ENCODE results near the gene ABLIM2.

The ABLIM2 gene

DNA sequence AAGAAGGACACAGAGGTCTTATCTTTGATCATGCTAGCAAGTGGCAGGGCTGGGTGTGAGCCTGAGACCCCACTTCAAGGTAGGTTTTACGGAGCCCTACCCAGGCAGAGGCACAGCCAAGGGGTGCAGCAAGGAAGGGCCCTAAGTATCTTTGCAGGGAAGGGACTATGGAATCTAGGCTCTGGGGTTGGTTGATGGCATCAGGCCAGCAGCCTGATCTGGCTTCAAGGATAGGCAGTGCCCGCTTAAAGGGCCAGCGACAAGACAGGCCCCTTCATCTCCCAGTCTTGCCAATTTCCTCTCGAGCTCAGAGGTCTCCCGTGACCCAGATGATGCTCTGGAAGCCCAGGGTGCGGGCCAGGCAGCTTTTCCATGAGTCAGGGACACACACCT lies 5.8 kb downstream of the ABLIM2 start:
- DNase-seq (ENCODE audit: low spot score in 2 of 2): no peak
- Histone ChIP-seq H3K36me3 (replicated peaks) (no peaks in the 10 kb centered on the region), H3K4me1 (peaks cover 3% of the 10 kb centered on the region; the same call in 1 of the 2 replicates), H3K4me3 (no peak overlapping the region), H3K27me3 (ENCODE audit: low read depth) (no peaks in the 10 kb centered on the region), H3K9me3 (no peaks in the 10 kb centered on the region)
- in situ Hi-C loops (cut with MboI; ENCODE audit: low sequenced_read_pairs): no loop called here

GRCh38 chr4:8152090-8152864 lies 6.3 kb downstream of the ABLIM2 start:
- Histone ChIP-seq H3K36me3 (replicated peaks) (no peaks in the 10 kb centered on the region), H3K27me3 (ENCODE audit: low read depth) (peaks cover under 1% of the 10 kb centered on the region; the same call in 1 of the 2 replicates), H3K4me1 (no peaks in the 10 kb centered on the region; the same call in 1 of the 2 replicates), H3K9me3 (no peaks in the 10 kb centered on the region), H3K4me3 (no peak overlapping the region)
- in situ Hi-C loops (cut with MboI; ENCODE audit: low sequenced_read_pairs): no loop called here
- no peak for DNase-seq (ENCODE audit: low spot score in 2 of 2)

DNA sequence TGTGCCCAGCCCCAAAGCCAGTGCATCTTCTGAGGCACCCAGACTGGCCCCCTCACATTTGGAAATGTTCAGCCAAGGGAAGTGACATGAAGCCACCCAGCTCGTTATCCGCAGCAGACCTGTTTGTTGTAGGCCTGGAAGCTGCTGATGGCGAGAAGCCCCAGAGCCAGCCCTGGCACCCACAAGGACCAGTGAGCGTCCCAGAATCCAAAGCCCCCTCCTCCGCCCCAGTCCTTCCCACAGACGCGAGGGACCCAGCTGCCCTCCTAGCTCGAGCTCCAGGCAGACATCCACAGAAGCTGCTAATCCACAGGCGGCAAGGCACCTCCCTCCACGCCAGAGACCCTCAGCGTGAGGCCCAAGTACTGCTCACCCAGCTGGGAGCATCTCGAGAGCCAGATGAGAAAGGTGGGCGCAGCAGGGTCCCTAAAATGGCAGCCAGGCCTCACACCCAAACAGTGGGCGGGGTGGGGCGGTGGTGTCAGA lies 7.4 kb downstream of the ABLIM2 start:
- Histone ChIP-seq H3K36me3 (replicated peaks) (no peaks in the 10 kb centered on the region), H3K4me3 (no peak overlapping the region), H3K9me3 (no peaks in the 10 kb centered on the region), H3K4me1 (no peaks in the 10 kb centered on the region), H3K27me3 (ENCODE audit: low read depth) (peaks cover 11% of the 10 kb centered on the region)
- in situ Hi-C loops (cut with MboI; ENCODE audit: low sequenced_read_pairs): no loop called here
- DNase-seq (ENCODE audit: low spot score in 2 of 2): no peak

- no peaks in the 10 kb centered on the region for H3K4me1 ChIP-seq
- no peaks in the 10 kb centered on the region for H3K9me3 ChIP-seq
- no peaks in the 10 kb centered on the region for H3K36me3 ChIP-seq (replicated peaks)
- peaks cover 19% of the 10 kb centered on the region for H3K27me3 ChIP-seq (ENCODE audit: low read depth)
- in situ Hi-C loops (cut with MboI; ENCODE audit: low sequenced_read_pairs): no loop called here
- H3K4me3 ChIP-seq: no peak overlapping the region
- no peak for DNase-seq (ENCODE audit: low spot score in 2 of 2)
These were observed 8.2 kb downstream of the ABLIM2 start for GRCh38 chr4:8150152-8151090.

DNA sequence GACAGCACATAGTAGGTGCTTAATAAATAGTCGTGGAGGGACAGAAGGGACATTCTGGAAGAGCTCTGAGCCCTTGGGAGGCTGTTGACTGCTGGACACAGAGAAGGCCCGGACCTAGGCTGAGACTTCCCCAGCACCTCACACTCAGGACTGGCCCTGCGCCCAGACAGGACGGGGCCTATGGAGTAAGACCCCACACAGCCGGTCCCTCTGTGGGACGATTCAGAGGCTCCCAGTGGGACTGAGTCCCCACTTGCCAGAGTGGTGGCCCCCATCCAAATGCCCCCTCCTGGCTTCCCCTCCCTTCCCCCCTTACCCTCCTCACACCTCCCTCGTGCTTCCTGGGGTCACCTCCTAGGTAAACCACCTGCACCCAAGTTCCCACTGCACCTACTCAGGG lies 8.9 kb downstream of the ABLIM2 start:
- no peak overlapping the region for H3K4me3 ChIP-seq
- no peak for DNase-seq (ENCODE audit: low spot score in 2 of 2)
- H3K27me3 ChIP-seq (ENCODE audit: low read depth): peaks cover 27% of the 10 kb centered on the region
- no peaks in the 10 kb centered on the region for H3K9me3 ChIP-seq
- in situ Hi-C loops (cut with MboI; ENCODE audit: low sequenced_read_pairs): no loop called here
- no peaks in the 10 kb centered on the region for H3K4me1 ChIP-seq
- H3K36me3 ChIP-seq (replicated peaks): no peaks in the 10 kb centered on the region

DNA sequence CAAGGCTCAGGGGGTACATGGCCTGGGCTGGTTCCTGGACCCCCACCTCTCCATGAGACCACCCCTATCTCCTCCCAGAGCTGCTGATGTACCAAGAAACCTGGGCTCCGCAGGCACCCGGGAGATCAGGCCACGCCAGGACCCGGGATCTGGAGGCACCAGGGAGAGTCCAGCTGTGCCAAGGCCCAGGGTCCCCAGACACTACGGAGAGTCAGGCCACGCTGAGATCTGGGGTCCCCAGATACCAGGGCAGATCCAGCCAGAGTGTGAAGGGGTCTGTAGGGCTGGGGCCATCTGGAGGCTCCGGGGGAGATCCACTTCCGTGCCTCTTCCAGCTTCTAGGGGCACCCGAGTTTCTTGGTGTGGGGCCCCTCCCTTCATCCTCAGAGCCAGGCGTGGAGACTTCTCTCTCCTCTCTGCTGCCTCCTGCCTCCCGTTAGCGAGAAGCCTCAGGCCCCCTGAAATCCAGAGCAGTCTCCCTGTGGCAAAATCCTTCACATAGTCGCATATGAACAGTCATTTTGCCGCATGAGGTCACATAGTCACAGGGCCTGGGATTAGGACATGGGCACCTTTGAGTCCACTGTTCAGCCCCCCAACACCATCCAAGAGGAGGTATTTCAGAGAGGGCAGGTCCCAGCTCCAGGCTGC lies 9.7 kb downstream of the ABLIM2 start:
- no peaks in the 10 kb centered on the region for H3K36me3 ChIP-seq (replicated peaks)
- in situ Hi-C loops (cut with MboI; ENCODE audit: low sequenced_read_pairs): no loop called here
- no peak for DNase-seq (ENCODE audit: low spot score in 2 of 2)
- no peaks in the 10 kb centered on the region for H3K9me3 ChIP-seq
- no peaks in the 10 kb centered on the region for H3K4me1 ChIP-seq
- H3K27me3 ChIP-seq (ENCODE audit: low read depth): peaks cover 34% of the 10 kb centered on the region
- H3K4me3 ChIP-seq: no peak overlapping the region

- in situ Hi-C loops (cut with MboI; ENCODE audit: low sequenced_read_pairs): no loop called here
- Histone ChIP-seq H3K27me3 (ENCODE audit: low read depth) (peaks cover 41% of the 10 kb centered on the region), H3K4me3 (no peak overlapping the region), H3K36me3 (replicated peaks) (no peaks in the 10 kb centered on the region), H3K9me3 (no peaks in the 10 kb centered on the region), H3K4me1 (no peaks in the 10 kb centered on the region)
- DNase-seq (ENCODE audit: low spot score in 2 of 2): no peak
These were observed 10.5 kb downstream of the ABLIM2 start for GRCh38 chr4:8148159-8148558.

- DNase-seq (ENCODE audit: low spot score in 2 of 2): no peak
- Histone ChIP-seq H3K4me1 (no peaks in the 10 kb centered on the region), H3K9me3 (no peaks in the 10 kb centered on the region), H3K27me3 (ENCODE audit: low read depth) (peaks cover 42% of the 10 kb centered on the region), H3K36me3 (replicated peaks) (no peaks in the 10 kb centered on the region), H3K4me3 (no peak overlapping the region)
- in situ Hi-C loops (cut with MboI; ENCODE audit: low sequenced_read_pairs): no loop called here
These were observed 11.2 kb downstream of the ABLIM2 start for GRCh38 chr4:8147231-8147970.

GRCh38 chr4:8146157-8146556 lies 12.5 kb downstream of the ABLIM2 start:
- H3K4me3 ChIP-seq: no peak overlapping the region
- no peaks in the 10 kb centered on the region for H3K4me1 ChIP-seq
- H3K9me3 ChIP-seq: no peaks in the 10 kb centered on the region
- in situ Hi-C loops (cut with MboI; ENCODE audit: low sequenced_read_pairs): no loop called here
- no peak for DNase-seq (ENCODE audit: low spot score in 2 of 2)
- peaks cover 47% of the 10 kb centered on the region for H3K27me3 ChIP-seq (ENCODE audit: low read depth)
- H3K36me3 ChIP-seq (replicated peaks): no peaks in the 10 kb centered on the region

GRCh38 chr4:8144359-8144758 lies 14.3 kb downstream of the ABLIM2 start:
- Histone ChIP-seq H3K4me1 (no peaks in the 10 kb centered on the region), H3K36me3 (replicated peaks) (no peaks in the 10 kb centered on the region), H3K27me3 (ENCODE audit: low read depth) (peaks cover 51% of the 10 kb centered on the region), H3K9me3 (no peaks in the 10 kb centered on the region), H3K4me3 (no peak overlapping the region)
- peak in 1 of 2 experiments; percentile 33 for DNase-seq (ENCODE audit: low spot score in 2 of 2)
- in situ Hi-C loops (cut with MboI; ENCODE audit: low sequenced_read_pairs): no loop called here

DNA sequence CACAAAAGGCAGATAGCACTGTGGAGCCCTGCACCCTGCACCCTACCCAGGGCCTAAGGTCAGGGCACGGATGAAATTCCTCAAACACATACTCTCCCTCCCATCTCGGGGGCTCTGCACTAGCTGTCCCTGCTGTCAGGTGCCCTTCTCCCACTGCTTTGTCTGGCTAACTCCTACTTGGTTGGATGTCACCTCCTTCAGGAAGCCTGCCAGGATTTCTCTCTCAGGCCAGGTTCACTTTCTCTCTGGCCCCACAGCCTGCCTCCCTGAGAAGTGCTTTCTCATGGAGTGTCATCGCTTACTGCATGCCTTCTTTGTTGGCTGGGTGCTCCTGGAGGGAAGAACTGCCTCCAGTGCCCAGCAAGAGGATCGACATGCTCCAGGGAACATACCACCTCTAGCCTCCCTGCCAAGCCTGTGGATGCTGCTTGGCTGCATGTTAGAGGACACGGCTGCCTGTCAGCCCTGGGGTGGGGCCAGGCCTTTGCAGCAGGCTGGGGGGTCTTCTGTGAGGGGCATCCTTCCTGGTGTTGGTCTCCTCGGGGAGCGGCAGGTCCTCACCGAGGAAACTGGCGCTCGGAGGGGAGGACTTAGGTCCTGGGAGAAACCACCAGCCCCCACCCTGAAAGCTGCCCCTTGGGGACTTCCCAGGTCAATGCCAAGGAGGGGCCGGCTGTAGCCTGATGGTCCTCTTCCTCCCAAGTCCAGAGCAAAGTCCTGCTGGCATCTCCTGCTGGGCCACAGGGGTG lies 15.0 kb downstream of the ABLIM2 start:
- no peaks in the 10 kb centered on the region for H3K9me3 ChIP-seq
- no peaks in the 10 kb centered on the region for H3K4me1 ChIP-seq
- no peak overlapping the region for H3K4me3 ChIP-seq
- peaks cover 53% of the 10 kb centered on the region for H3K27me3 ChIP-seq (ENCODE audit: low read depth)
- DNase-seq (ENCODE audit: low spot score in 2 of 2): no peak
- no peaks in the 10 kb centered on the region for H3K36me3 ChIP-seq (replicated peaks)
- in situ Hi-C loops (cut with MboI; ENCODE audit: low sequenced_read_pairs): no loop called here

GRCh38 chr4:8142556-8142955 lies 16.1 kb downstream of the ABLIM2 start:
- in situ Hi-C loops (cut with MboI; ENCODE audit: low sequenced_read_pairs): no loop called here
- Histone ChIP-seq H3K9me3 (no peaks in the 10 kb centered on the region), H3K4me1 (no peaks in the 10 kb centered on the region), H3K4me3 (no peak overlapping the region), H3K27me3 (ENCODE audit: low read depth) (peaks cover 53% of the 10 kb centered on the region), H3K36me3 (replicated peaks) (no peaks in the 10 kb centered on the region)
- DNase-seq (ENCODE audit: low spot score in 2 of 2): no peak
